Measurements from ENCODE around the gene JMJD4.

- TF ChIP-seq CTCF (conservative IDR thresholded peaks at IDR 0.05; ENCODE audit: low read depth, low read length) = no peak
- no peak for TF ChIP-seq USF2 (IDR thresholded peaks at IDR 0.05; ENCODE audit: low read depth, low read length)
Observed at GRCh38 chr1:227747382-227747781, 12.3 kb upstream of the JMJD4 start.
